NCI-H345 treated with DMSO at 0.1 percent for 48 hours (cell line): ENCODE results near the gene ABCG4.

ENCODE experiments used
- DNase-seq: peaks from one replicate; lab custom pipeline; 2025; ENCODE audit not compliant: unreplicated experiment; lab: John Stamatoyannopoulos, UW

Gene ABCG4

GRCh38 chr11:119205080-119205479 is 56.2 kb downstream of the ABCG4 start:
- no peak for DNase-seq

GRCh38 chr11:119205574-119206510 is 57.0 kb downstream of the ABCG4 start, which contains the start of gene CBL:
Gene CBL (plus strand): TSS chr11:119206339. CDS start chr11:119206418, 79 bp downstream.
- DNase-seq: peak; percentile 87

GRCh38 chr11:119206511-119207414 is 57.9 kb downstream of the ABCG4 start:
- DNase-seq: no peak

- DNase-seq: no peak
Observed at GRCh38 chr11:119207415-119207960, 58.6 kb downstream of the ABCG4 start.

GRCh38 chr11:119209186-119209585 is 60.3 kb downstream of the ABCG4 start:
- no peak for DNase-seq

- DNase-seq: no peak
Observed at GRCh38 chr11:119210050-119210449, 61.2 kb downstream of the ABCG4 start.
